Activated CD4-positive, alpha-beta T cell treated with anti-CD3 and anti-CD28 coated beads, Interleukin-2, amount 10 ng/mL, durations not matched to agents 7 days and 5 days (primary cell): ENCODE data around the gene RAPGEF4. TPM values are rescaled to one million over a fixed set of nuclear protein-coding genes. Genes with fewer than 3 reads are reported as not detected.

Experiments used
- CTCF ChIA-PET: fragments of 350-600 bp; sonication (Branson Sonifier 250); formaldehyde crosslinking; loops from one replicate; lab custom pipeline; 2021; ENCODE audit warnings: antibody characterized with exemption; lab: Charles Lee
- POLR2A ChIA-PET: fragments of 350-600 bp; sonication (Branson Sonifier 250); formaldehyde crosslinking; loops from one replicate; lab custom pipeline; 2021; ENCODE audit warnings: antibody characterized with exemption; lab: Charles Lee
- DNase-seq: peaks from one replicate; pipeline ENCODE4 v3.0.0-alpha.2; 2020
- H3K27ac Mint-ChIP-seq: one replicate; pipeline ENCODE4 v1.8.0; 2021; ENCODE audit warnings: mild to moderate bottlenecking, moderate library complexity, mixed read lengths
- H3K27me3 Mint-ChIP-seq: one replicate; pipeline ENCODE4 v1.8.0; 2021; ENCODE audit warnings: mixed read lengths
- H3K36me3 Mint-ChIP-seq: one replicate; pipeline ENCODE4 v1.8.0; 2021; ENCODE audit warnings: low read depth, mixed read lengths
- H3K4me1 Mint-ChIP-seq: one replicate; pipeline ENCODE4 v1.8.0; 2021; ENCODE audit warnings: mixed read lengths
- H3K4me3 Mint-ChIP-seq: one replicate; pipeline ENCODE4 v1.8.0; 2021; ENCODE audit warnings: mild to moderate bottlenecking, moderate library complexity, mixed read lengths
- H3K9me3 Mint-ChIP-seq: one replicate; pipeline ENCODE4 v1.8.0; 2021; ENCODE audit warnings: mixed read lengths
- total RNA-seq, 2 experiments: library from RNA; stranded (reverse); gene quantifications; one replicate each; pipeline ENCODE4 v1.2.3, GENCODE V29; 2021

The RAPGEF4 gene
- total RNA-seq, 2 experiments from 2014 or later: 0.62 to 0.77 TPM

GRCh38 chr2:173053043-173053699, 317.5 kb downstream of the RAPGEF4 start:
- Mint-ChIP-seq H3K27me3 (peaks cover 32% of the 10 kb centered on the region), H3K4me1 (peaks cover 4% of the 10 kb centered on the region), H3K36me3 (no peaks in the 10 kb centered on the region), H3K4me3 (no peak overlapping the region), H3K9me3 (no peaks in the 10 kb centered on the region), H3K27ac (no peak overlapping the region)
- DNase-seq: no peak
- ChIA-PET POLR2A (no interaction called here), CTCF (no interaction called here)

DNA sequence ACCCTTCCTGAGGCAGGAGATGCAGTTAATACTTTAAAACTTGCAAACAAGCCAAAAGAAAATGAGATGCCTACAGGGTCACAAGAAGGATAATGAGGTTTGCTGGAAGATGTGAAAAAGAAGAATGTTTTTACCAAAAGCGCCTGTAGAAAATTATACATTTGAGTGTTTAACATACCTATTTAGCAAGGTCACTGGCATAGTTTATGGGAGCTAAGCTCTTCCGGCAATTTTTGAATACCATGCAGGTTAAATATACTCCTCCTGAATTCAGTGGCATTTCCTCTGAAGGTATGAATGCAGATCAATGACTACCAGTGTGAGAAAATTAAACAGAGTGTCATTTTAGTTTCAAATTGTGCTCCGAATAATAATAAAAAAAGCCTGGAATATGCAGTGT, 318.8 kb downstream of the RAPGEF4 start:
- no peak overlapping the region for H3K27ac Mint-ChIP-seq
- H3K9me3 Mint-ChIP-seq: no peaks in the 10 kb centered on the region
- POLR2A ChIA-PET: no interaction called here
- no peaks in the 10 kb centered on the region for H3K36me3 Mint-ChIP-seq
- no peak for DNase-seq
- H3K4me1 Mint-ChIP-seq: peaks cover under 1% of the 10 kb centered on the region
- CTCF ChIA-PET: no interaction called here
- peaks cover 34% of the 10 kb centered on the region for H3K27me3 Mint-ChIP-seq
- H3K4me3 Mint-ChIP-seq: no peak overlapping the region

DNA sequence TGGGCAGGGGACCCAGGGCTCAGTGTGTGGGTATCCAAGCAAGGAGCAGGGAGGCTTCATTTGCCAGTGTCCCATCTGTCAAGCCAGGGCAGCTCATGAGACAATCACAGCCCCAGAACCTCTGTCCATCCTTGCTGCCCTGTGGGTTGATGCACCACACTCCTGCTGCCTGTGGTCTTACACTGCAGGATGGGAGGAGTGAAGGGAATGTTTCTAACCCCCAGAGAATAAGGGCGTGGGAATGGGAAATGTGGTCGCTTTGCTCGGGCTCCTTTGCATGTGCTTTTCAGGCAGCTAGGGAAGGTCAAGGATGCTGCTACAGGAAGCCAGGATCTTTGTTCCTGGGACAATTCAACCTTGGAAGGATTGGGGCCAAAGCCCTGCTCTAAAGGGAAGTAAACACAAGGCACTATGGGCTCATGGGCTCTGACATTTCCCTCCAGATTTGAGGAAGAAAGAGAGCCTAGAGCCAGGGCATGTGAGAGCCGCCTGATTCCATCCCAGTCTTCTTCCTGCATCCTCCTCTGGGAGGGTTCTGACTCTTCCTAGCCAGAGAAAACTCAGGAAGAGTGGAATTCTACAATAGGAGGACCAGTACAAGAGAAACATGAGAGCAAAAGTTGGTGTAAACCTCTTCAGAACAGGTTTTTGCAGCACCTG, 321.2 kb downstream of the RAPGEF4 start:
- H3K27me3 Mint-ChIP-seq: peaks cover 35% of the 10 kb centered on the region
- H3K27ac Mint-ChIP-seq: no peak overlapping the region
- ChIA-PET POLR2A (no interaction called here), CTCF (no interaction called here)
- H3K4me3 Mint-ChIP-seq: no peak overlapping the region
- H3K9me3 Mint-ChIP-seq: no peaks in the 10 kb centered on the region
- no peak for DNase-seq
- H3K36me3 Mint-ChIP-seq: no peaks in the 10 kb centered on the region
- H3K4me1 Mint-ChIP-seq: no peaks in the 10 kb centered on the region

GRCh38 chr2:173058097-173058496, 322.5 kb downstream of the RAPGEF4 start:
- H3K27me3 Mint-ChIP-seq: peaks cover 34% of the 10 kb centered on the region
- H3K27ac Mint-ChIP-seq: no peak overlapping the region
- POLR2A ChIA-PET: no interaction called here

GRCh38 chr2:173058673-173059072, 323.0 kb downstream of the RAPGEF4 start:
- peaks cover 33% of the 10 kb centered on the region for H3K27me3 Mint-ChIP-seq
- no peaks in the 10 kb centered on the region for H3K9me3 Mint-ChIP-seq
- H3K27ac Mint-ChIP-seq: no peak overlapping the region
- DNase-seq: no peak
- CTCF ChIA-PET: interaction anchor here (0.8 kb wide), 1 partner anchor 21 kb away, joined by 3 read pairs; no protein-coding TSS in a partner anchor
- H3K4me3 Mint-ChIP-seq: no peak overlapping the region
- H3K4me1 Mint-ChIP-seq: no peaks in the 10 kb centered on the region
- POLR2A ChIA-PET: interaction anchor here (0.7 kb wide), 1 partner anchor 1291 kb away, joined by 5 read pairs; no protein-coding TSS in a partner anchor
- H3K36me3 Mint-ChIP-seq: no peaks in the 10 kb centered on the region

More at GRCh38 chr2:173058097-173058496, 322.5 kb downstream of the RAPGEF4 start:
- H3K9me3 Mint-ChIP-seq: no peaks in the 10 kb centered on the region
- no peak overlapping the region for H3K4me3 Mint-ChIP-seq
- H3K4me1 Mint-ChIP-seq: no peaks in the 10 kb centered on the region
- no peaks in the 10 kb centered on the region for H3K36me3 Mint-ChIP-seq
- CTCF ChIA-PET: interaction anchor here (0.8 kb wide), 1 partner anchor 20 kb away, joined by 3 read pairs; no protein-coding TSS in a partner anchor
- DNase-seq: no peak

DNA sequence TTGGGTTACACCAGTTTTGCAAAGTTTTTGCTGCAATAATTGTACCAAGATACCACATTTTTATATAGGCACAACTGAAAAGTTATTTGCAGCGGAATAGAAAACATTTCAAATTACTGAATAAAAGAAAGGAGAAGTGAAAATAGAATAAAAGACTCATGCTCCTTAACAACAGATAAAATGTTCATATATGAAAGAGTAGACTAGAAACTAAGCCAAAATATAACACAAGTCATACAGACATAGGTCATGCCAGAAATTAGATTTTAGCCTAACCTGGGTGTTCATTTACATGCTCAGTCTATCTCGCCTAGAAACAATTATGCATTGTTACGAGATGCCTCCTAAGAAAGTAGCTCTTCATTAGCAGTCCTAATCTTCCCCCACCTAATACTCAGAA, 323.6 kb downstream of the RAPGEF4 start:
- Mint-ChIP-seq H3K36me3 (no peaks in the 10 kb centered on the region), H3K9me3 (no peaks in the 10 kb centered on the region), H3K27me3 (peaks cover 37% of the 10 kb centered on the region), H3K27ac (no peak overlapping the region), H3K4me1 (no peaks in the 10 kb centered on the region), H3K4me3 (no peak overlapping the region)
- CTCF ChIA-PET: interaction anchor here (0.6 kb wide), 1 partner anchor 125 kb away, joined by 3 read pairs; no protein-coding TSS in a partner anchor
- POLR2A ChIA-PET: interaction anchor here (0.7 kb wide), 1 partner anchor 1291 kb away, joined by 5 read pairs; no protein-coding TSS in a partner anchor
- no peak for DNase-seq

GRCh38 chr2:173059971-173060461, 324.4 kb downstream of the RAPGEF4 start:
- no peak overlapping the region for H3K27ac Mint-ChIP-seq
- CTCF ChIA-PET: interaction anchor here (0.6 kb wide), 1 partner anchor 124 kb away, joined by 3 read pairs; no protein-coding TSS in a partner anchor
- H3K27me3 Mint-ChIP-seq: peaks cover 38% of the 10 kb centered on the region
- no peak overlapping the region for H3K4me3 Mint-ChIP-seq
- POLR2A ChIA-PET: no interaction called here
- DNase-seq: no peak
- H3K9me3 Mint-ChIP-seq: no peaks in the 10 kb centered on the region
- no peaks in the 10 kb centered on the region for H3K4me1 Mint-ChIP-seq
- no peaks in the 10 kb centered on the region for H3K36me3 Mint-ChIP-seq

- ChIA-PET CTCF (interaction anchor here (0.6 kb wide), 1 partner anchor 11 kb away, joined by 3 read pairs; no protein-coding TSS in a partner anchor), POLR2A (no interaction called here)
- Mint-ChIP-seq H3K27ac (no peak overlapping the region), H3K9me3 (no peaks in the 10 kb centered on the region), H3K36me3 (no peaks in the 10 kb centered on the region), H3K27me3 (peaks cover 40% of the 10 kb centered on the region), H3K4me3 (no peak overlapping the region), H3K4me1 (no peaks in the 10 kb centered on the region)
- no peak for DNase-seq
Measured at GRCh38 chr2:173062801-173063200, 327.2 kb downstream of the RAPGEF4 start.

DNA sequence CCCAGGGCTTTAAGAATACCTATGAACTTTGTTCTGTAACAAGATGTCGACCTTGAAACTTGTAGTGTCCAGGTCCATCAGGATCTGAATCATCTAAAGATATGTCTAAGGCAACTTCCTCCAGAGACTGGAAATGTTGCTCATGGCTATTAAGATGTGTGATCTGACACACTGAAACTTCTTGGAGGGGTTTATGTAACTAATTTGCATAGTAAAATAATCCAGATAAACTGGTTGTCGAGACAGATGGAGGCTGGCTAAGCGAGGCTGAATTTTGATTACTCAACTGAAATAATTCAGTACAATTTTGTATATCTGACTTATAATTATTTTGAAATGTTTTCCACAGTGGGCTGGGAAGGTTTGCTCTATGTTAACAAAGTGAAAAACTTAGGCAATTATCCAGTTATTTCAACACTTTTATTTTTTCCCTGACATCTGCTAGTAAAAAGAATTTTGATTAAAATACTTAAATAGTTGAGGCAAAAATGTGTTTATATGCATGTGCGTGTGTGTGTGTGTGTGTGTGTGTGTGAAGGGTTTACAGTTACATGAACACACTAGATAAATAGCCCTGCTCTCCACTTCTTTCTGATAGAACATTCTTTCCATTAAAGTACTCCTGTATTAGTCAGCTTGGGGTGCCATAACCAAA, 328.6 kb downstream of the RAPGEF4 start:
- CTCF ChIA-PET: no interaction called here
- H3K27me3 Mint-ChIP-seq: peaks cover 45% of the 10 kb centered on the region

GRCh38 chr2:173066887-173067676, 331.4 kb downstream of the RAPGEF4 start:
- no peaks in the 10 kb centered on the region for H3K36me3 Mint-ChIP-seq
- no peak for DNase-seq
- no peaks in the 10 kb centered on the region for H3K4me1 Mint-ChIP-seq
- ChIA-PET CTCF (interaction anchor here (0.6 kb wide), 1 partner anchor 138 kb away, joined by 3 read pairs; no protein-coding TSS in a partner anchor), POLR2A (no interaction called here)
- no peaks in the 10 kb centered on the region for H3K9me3 Mint-ChIP-seq
- no peak overlapping the region for H3K4me3 Mint-ChIP-seq
- peaks cover 50% of the 10 kb centered on the region for H3K27me3 Mint-ChIP-seq
- H3K27ac Mint-ChIP-seq: no peak overlapping the region

More for the DNA sequence above, 328.6 kb downstream of the RAPGEF4 start:
- Mint-ChIP-seq H3K36me3 (no peaks in the 10 kb centered on the region), H3K4me3 (no peak overlapping the region), H3K9me3 (no peaks in the 10 kb centered on the region), H3K4me1 (no peaks in the 10 kb centered on the region), H3K27ac (no peak overlapping the region)
- POLR2A ChIA-PET: no interaction called here
- no peak for DNase-seq

- H3K4me3 Mint-ChIP-seq: peak overlapping the region; percentile 77
- POLR2A ChIA-PET: no interaction called here
Measured at GRCh38 chr2:173075056-173075780, 339.6 kb downstream of the RAPGEF4 start.

More at GRCh38 chr2:173075056-173075780, 339.6 kb downstream of the RAPGEF4 start:
- Mint-ChIP-seq H3K27ac (peak overlapping the region; percentile 59), H3K9me3 (no peaks in the 10 kb centered on the region), H3K36me3 (peaks cover 2% of the 10 kb centered on the region), H3K27me3 (peaks cover 30% of the 10 kb centered on the region), H3K4me1 (peaks cover 27% of the 10 kb centered on the region)
- DNase-seq: no peak
- CTCF ChIA-PET: interaction anchor here (0.7 kb wide), 1 partner anchor 26 kb away, joined by 3 read pairs; no protein-coding TSS in a partner anchor
